Activated T-cell treated with anti-CD3 and anti-CD28 coated beads for 1 hour (primary cell): Measurements from ENCODE around the gene KPNA5.
"Not testable (repeated sequence)": the region's sequence is repeated elsewhere in the genome, so short reads cannot be mapped to it uniquely, and the experiment has no call there.

Source experiments
- DNase-seq: peaks from one replicate; pipeline ENCODE4 v3.0.0-alpha.2; 2020; ENCODE audit warnings: low read depth

Gene KPNA5

GRCh38 chr6:116680880-116681672 is at the start of gene KPNA5:
KPNA5 (plus strand) TSS chr6:116681211; CDS start chr6:116681335, 124 bp downstream.
- DNase-seq, result peak; percentile 84

DNA sequence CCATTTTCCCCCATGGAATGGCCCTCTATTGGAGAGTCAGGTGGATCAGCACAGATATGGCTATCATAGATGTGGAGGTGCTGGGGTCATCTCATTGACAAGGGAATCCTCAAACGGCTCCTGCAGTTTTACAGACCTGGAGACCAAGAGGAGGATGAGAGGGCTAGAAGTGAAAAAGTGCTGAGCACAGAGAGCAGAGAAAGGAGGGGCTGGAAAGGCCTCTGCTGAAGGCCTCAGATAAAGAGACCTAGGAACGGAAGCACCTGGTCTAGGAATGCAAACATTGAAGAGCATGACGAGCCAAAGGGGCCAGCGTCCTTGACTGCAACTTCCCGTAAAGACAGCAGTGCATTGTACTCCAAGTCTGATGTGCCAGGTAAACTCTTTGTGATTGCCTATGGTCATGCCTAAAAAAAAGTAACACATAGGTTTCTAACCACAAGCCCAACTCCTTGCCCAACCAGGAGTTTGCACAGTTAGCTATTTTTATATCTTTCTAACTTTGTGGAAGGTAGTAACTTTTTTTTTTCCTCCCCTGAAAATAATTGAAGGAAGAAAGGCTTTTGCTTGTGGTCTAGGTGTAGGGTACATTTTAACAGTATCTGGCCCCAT is 49.5 kb upstream of the KPNA5 start:
- DNase-seq, result no peak

DNA sequence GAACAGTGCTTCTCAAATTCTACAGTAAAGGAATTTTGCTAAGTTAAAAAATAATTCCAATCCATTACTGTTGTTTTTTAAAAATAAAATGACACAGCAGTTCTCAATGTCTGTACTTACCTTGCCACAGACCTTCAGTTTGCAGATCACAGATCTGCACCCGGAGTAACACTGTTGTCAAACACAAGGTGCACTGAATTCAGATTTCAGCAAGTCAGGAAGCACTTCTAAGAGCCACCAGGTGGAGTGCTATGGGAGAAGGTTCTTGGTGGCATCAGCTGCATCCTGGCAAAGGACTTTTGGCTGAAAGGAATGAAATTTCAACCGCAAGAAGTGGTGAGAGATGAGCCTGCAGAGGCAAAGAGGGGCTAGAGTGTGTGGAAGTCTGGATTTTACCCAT is 47.3 kb upstream of the KPNA5 start:
- DNase-seq, result no peak

DNA sequence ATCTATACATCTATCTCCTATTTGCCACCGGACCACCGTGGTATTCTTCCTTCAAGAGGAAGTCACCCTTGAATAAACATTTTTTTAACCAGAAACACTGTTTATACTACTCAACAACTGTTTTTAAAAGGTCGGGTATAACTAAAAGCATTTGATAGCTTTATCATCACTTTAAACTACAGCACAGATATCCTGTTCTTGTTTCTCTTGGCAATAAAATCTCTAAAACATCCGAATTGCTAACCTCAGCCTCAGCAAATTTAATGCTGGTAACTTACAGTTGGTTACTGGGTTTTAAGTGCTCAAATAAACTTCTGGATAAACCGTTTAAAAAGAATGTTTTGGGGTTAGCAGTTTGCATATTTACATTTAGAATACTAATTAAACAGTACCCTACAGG is 32.9 kb upstream of the KPNA5 start:
- DNase-seq, result no peak

GRCh38 chr6:116649129-116649528 is 31.9 kb upstream of the KPNA5 start:
- DNase-seq, result no peak

DNA sequence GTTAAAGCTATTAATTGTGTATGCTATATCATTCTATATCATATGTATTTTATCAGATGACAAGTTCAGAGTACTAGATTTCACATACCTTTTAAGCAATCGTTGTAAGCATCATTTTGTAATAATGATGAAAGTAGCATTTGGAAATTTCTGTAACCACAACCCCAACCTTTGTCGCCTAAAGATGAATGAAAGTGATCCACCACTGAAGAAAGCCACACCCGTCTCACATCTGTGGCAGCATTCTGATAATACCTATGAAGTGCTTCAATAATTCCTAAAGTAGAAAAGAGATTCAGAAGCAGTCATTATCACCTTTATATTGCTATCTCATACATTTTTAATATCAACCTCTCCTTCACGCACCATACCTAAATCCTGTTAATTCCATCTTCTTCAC is 29.1 kb upstream of the KPNA5 start:
- DNase-seq, result no peak

- no peak for DNase-seq
These were observed 19.4 kb upstream of the KPNA5 start for GRCh38 chr6:116661594-116661993.

DNA sequence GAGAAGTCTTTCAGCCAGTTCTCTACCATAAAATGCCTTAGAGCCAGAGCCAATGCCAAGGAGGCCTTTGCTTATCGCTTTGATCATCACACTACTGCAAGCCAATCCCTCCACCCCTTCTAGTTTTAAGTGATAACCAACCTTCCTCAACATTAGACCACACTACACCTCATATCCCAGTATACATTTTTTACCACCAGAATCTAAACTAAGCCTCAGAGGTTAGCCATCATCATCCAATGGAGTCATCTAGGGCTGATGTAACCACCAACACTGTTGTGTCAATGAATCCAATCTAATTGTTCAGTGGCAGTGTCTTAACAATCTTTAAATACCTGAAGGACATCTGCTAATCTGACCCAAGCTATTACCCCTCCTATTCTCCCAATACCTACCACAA is 18.8 kb upstream of the KPNA5 start:
- DNase-seq, result no peak

GRCh38 chr6:116663308-116663707 is 17.7 kb upstream of the KPNA5 start:
- DNase-seq, result no peak

DNA sequence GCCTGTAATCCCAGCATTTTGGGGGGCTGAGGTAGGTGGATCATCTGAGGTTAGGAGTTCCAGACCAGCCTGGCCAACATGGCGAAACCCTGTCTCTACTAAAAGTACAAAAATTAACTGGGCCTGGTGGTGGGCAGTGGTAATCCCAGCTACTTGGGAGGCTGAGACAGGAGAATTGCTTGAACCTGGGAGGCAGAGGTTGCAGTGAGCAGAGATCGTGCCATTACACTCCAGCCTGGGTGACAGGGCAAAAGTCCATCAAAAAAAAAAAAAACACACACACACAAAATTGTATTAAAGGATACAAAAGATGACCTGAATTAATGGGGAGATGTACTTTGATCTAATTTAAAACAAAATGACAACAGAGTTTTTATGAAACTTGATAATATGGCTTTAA is 16.8 kb upstream of the KPNA5 start:
- not testable (repeated sequence) for DNase-seq

- no peak for DNase-seq
These were observed 15.5 kb upstream of the KPNA5 start for GRCh38 chr6:116665464-116665863.

DNA sequence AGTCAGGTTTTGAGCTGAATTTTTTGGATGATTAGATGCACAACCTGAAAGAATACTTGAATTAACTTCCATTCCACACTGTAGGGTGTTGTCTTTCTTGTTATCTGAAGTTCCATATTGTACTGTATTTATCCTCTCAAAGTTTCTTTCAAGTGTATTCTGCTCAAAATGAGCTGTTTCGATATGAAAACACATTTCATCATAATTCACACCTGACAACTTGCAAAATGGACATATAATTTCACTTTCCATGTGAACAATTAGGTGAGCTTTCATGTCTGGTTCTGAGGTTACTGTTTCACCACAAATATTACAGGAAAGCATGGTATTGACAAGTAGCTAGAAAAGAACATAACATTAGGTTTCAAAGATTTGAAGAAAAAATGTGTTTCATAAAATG is 14.1 kb upstream of the KPNA5 start:
- no peak for DNase-seq

GRCh38 chr6:116667623-116668022 is 13.4 kb upstream of the KPNA5 start:
- DNase-seq, result no peak

DNA sequence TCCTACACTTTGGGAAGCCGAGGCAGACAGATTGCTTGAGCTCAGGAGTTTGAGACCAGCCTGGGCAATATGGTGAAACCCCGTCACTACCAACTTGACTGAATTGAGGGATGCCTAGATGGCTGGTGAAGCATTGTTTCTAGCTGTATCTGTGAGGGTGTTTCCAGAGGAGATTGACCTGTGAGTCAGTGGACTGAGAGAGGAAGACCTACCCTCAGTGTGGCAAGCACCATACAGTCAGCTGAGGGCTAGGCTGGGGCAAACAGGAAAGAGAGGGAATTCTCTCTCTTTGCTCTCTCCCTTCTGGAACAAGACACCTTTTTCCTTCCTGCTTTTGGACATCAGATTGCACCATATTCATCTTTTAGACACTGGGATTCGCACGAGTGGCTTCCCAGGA is 8.7 kb upstream of the KPNA5 start:
- no peak for DNase-seq

DNA sequence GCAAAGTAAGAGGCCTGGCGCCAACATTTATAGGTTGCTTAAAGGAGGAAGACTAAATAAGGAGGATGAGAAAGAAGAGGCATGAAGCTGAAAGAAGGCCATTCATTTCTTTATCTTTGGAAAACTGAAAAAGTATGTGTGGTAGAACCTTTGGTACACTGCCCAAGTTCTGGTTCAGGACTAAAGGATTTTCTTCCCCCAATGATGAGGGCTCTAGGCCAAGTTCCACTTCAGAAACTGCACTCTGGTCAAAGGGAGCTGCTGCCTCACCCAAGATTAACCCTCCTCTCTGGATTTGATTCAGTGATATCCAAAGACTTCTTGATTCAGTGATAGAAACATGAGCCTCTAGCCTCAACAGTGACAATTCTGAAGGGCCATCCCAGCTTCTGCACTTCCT is 5.0 kb upstream of the KPNA5 start:
- no peak for DNase-seq

DNA sequence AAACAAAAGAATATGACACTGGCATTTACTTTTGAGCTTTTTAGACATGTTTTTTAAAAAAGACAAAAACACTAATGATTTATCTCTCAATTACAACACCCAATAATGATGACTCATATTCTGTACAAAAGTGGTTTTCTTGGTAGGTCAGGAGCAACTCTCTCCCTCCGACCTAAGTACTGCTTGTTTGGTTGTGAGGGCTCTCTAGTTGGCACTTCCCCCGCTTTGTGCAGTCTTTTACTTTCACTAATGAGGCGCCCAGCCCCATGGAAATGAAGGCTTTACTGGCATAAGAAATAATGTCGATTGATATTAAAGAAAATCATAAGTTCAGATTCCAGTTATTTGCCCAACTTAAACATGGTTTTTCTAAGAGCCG is 1.3 kb downstream of the KPNA5 start:
- DNase-seq, result no peak

GRCh38 chr6:116685437-116685993 is 4.5 kb downstream of the KPNA5 start:
- DNase-seq, result no peak

- not testable (repeated sequence) for DNase-seq
These were observed 5.6 kb downstream of the KPNA5 start for GRCh38 chr6:116686475-116687101.

- DNase-seq, result no peak
These were observed 10.1 kb downstream of the KPNA5 start for GRCh38 chr6:116691154-116691553.

DNA sequence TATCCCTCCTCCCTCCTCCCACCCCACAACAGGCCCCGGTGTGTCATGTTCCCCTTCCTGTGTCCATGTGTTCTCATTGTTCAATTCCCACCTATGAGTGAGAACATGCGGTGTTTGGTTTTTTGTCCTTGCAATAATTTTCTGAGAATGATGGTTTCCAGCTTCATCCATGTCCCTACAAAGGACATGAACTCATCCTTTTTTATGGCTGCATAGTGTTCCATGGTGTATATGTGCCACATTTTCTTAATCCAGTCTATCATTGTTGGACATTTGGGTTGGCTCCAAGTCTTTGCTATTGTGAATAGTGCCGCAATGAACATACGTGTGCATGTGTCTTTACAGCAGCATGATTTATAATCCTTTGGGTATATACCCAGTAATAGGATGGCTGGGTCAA is 11.9 kb downstream of the KPNA5 start:
- not testable (repeated sequence) for DNase-seq

- DNase-seq, result not testable (repeated sequence)
These were observed 12.3 kb downstream of the KPNA5 start for GRCh38 chr6:116693275-116693674.

- no peak for DNase-seq
These were observed 14.4 kb downstream of the KPNA5 start for GRCh38 chr6:116695401-116695800.

DNA sequence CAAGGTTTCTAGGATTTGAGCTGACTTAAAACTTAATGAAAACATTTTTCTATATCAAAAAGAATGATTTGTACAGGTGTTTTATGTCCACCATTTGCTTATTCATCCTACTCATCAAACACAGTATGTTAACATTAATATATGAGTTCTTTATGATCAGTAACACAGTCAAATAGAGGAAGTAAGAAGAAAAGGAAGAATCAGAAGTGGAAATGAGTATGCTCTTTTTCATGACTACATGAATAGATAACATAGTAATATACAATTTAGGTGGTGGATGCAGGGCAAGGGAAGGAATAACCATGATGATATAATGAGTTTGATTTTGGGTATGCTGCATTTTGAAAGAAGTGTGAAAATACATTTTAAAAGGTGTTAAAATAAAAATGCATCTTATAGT is 16.5 kb downstream of the KPNA5 start:
- DNase-seq, result no peak
